H9 (cell line): ENCODE measurements around the gene RRP15. TPM values are rescaled to one million over a fixed set of nuclear protein-coding genes. Genes with fewer than 3 reads are reported as not detected.

ENCODE experiments used
- DNase-seq: peaks from one replicate; pipeline ENCODE4 v3.0.0-alpha.2; 2017
- H2AFZ ChIP-seq: one replicate; pipeline ENCODE4 v1.6.1; 2013; ENCODE audit warnings: mild to moderate bottlenecking, low read length, control low read depth, moderate library complexity
- H2AK5ac ChIP-seq: 2 replicates; pipeline ENCODE4 v1.6.1; 2013; ENCODE audit warnings: low read length, control low read depth, mixed read lengths; ENCODE audit not compliant: insufficient read length
- H2BK120ac ChIP-seq: one replicate; pipeline ENCODE4 v1.6.1; 2013; ENCODE audit warnings: low read depth, mild to moderate bottlenecking, low read length, control low read depth, inconsistent platforms; ENCODE audit not compliant: poor library complexity, severe bottlenecking
- H2BK12ac ChIP-seq: 2 replicates; pipeline ENCODE4 v1.6.1; 2013; ENCODE audit warnings: low read length, control low read depth, mixed read lengths, low read depth; ENCODE audit not compliant: insufficient read length
- H2BK15ac ChIP-seq: 2 replicates; pipeline ENCODE4 v1.6.1; 2013; ENCODE audit warnings: low read depth, low read length, control low read depth
- H2BK20ac ChIP-seq: one replicate; pipeline ENCODE4 v1.6.1; 2013; ENCODE audit warnings: low read depth, mild to moderate bottlenecking, low read length, control low read depth, inconsistent platforms; ENCODE audit not compliant: poor library complexity, severe bottlenecking
- H2BK5ac ChIP-seq: 2 replicates; pipeline ENCODE4 v1.6.1; 2013; ENCODE audit warnings: low read length, control low read depth, mixed read lengths; ENCODE audit not compliant: insufficient read length
- H3K14ac ChIP-seq: 2 replicates; pipeline ENCODE4 v1.6.1; 2013; ENCODE audit warnings: low read length, control low read depth; ENCODE audit not compliant: insufficient read depth
- H3K18ac ChIP-seq: 2 replicates; pipeline ENCODE4 v1.6.1; 2013; ENCODE audit warnings: low read depth, mild to moderate bottlenecking, mixed read lengths, low read length, control low read depth; ENCODE audit not compliant: insufficient read length
- H3K23ac ChIP-seq: 2 replicates; pipeline ENCODE4 v1.6.1; 2013; ENCODE audit warnings: low read length, control low read depth, mixed read lengths, low read depth; ENCODE audit not compliant: insufficient read length
- H3K23me2 ChIP-seq: 2 replicates; pipeline ENCODE4 v1.6.1; 2013; ENCODE audit warnings: low read depth, mild to moderate bottlenecking, mixed read lengths, low read length, control low read depth; ENCODE audit not compliant: insufficient read length, poor library complexity, severe bottlenecking
- H3K27ac ChIP-seq: 2 replicates; pipeline ENCODE4 v1.5.1; 2013; ENCODE audit warnings: low read length, control low read depth, mixed read lengths, low read depth; ENCODE audit not compliant: insufficient read length
- H3K27me3 ChIP-seq: 2 replicates; pipeline ENCODE4 v1.6.1; 2013; ENCODE audit warnings: low read length, control low read depth, inconsistent platforms; ENCODE audit not compliant: insufficient read depth
- H3K4ac ChIP-seq: 2 replicates; pipeline ENCODE4 v1.6.1; 2013; ENCODE audit warnings: low read depth, mild to moderate bottlenecking, control low read depth, inconsistent platforms, low read length, moderate library complexity
- H3K4me1 ChIP-seq: 2 replicates; pipeline ENCODE4 v1.6.1; 2013; ENCODE audit warnings: low read length, control low read depth, inconsistent platforms; ENCODE audit not compliant: insufficient read depth
- H3K4me2 ChIP-seq: 2 replicates; pipeline ENCODE4 v1.6.1; 2013; ENCODE audit warnings: low read length, control low read depth, mixed read lengths; ENCODE audit not compliant: insufficient read length, insufficient read depth
- H3K56ac ChIP-seq: 2 replicates; pipeline ENCODE4 v1.6.1; 2013; ENCODE audit warnings: low read depth, mild to moderate bottlenecking, mixed read lengths, low read length, control low read depth; ENCODE audit not compliant: insufficient read length
- H3K79me1 ChIP-seq: 2 replicates; pipeline ENCODE4 v1.6.1; 2013; ENCODE audit warnings: low read depth, mild to moderate bottlenecking, moderate library complexity, low read length, control low read depth, inconsistent platforms; ENCODE audit not compliant: insufficient read depth, poor library complexity, severe bottlenecking
- H3K79me2 ChIP-seq: 2 replicates; pipeline ENCODE4 v1.6.1; 2013; ENCODE audit warnings: low read length, control low read depth, inconsistent platforms; ENCODE audit not compliant: insufficient read depth
- H3K9ac ChIP-seq: 2 replicates; pipeline ENCODE4 v1.6.1; 2013; ENCODE audit warnings: low read length, control low read depth, mixed read lengths; ENCODE audit not compliant: insufficient read length; ENCODE audit errors: extremely low read depth
- H3K9me3 ChIP-seq: one replicate; pipeline ENCODE4 v1.6.1; 2013; ENCODE audit warnings: low read depth, low read length, inconsistent platforms; ENCODE audit not compliant: control insufficient read depth
- H3T11ph ChIP-seq: one replicate; pipeline ENCODE4 v1.6.1; 2013; ENCODE audit warnings: mild to moderate bottlenecking, low read length, control low read depth, inconsistent platforms
- H4K20me1 ChIP-seq: one replicate; pipeline ENCODE4 v1.6.1; 2013; ENCODE audit not compliant: control insufficient read depth, insufficient read length, insufficient read depth
- H4K5ac ChIP-seq: 2 replicates; pipeline ENCODE4 v1.6.1; 2013; ENCODE audit warnings: low read depth, mild to moderate bottlenecking, mixed read lengths, low read length, control low read depth; ENCODE audit not compliant: insufficient read length
- H4K8ac ChIP-seq: replicated peaks from 2 replicates; pipeline ENCODE4 v1.6.1; 2013; ENCODE audit warnings: low read length, control low read depth, mixed read lengths, low read depth; ENCODE audit not compliant: insufficient read length
- H4K91ac ChIP-seq: 2 replicates; pipeline ENCODE4 v1.6.1; 2013; ENCODE audit warnings: low read depth, mild to moderate bottlenecking, moderate library complexity, mixed read lengths, low read length, control low read depth; ENCODE audit not compliant: insufficient read length
- H3K27ac Mint-ChIP-seq, 3 experiments: 2 replicates in 2 of 3; 3 replicates in 1 of 3; pipeline ENCODE4 v1.8.0; 2020 to 2021; ENCODE audit warnings: mixed read lengths in 3 of 3, mild to moderate bottlenecking in 1 of 3, moderate library complexity in 1 of 3
- H3K27me3 Mint-ChIP-seq: 2 replicates; pipeline ENCODE4 v1.8.0; 2021; ENCODE audit warnings: low read depth, mild to moderate bottlenecking, moderate library complexity, mixed read lengths
- H3K36me3 Mint-ChIP-seq, 3 experiments: 2 replicates in 2 of 3; 3 replicates in 1 of 3; pipeline ENCODE4 v1.8.0; 2020 to 2021; ENCODE audit warnings: low read depth in 3 of 3, mixed read lengths in 3 of 3; ENCODE audit not compliant: insufficient read depth in 1 of 3
- H3K4me1 Mint-ChIP-seq, 2 experiments: 2 replicates each; pipeline ENCODE4 v1.8.0; 2020; ENCODE audit warnings: mixed read lengths in 2 of 2
- H3K4me3 Mint-ChIP-seq, 2 experiments: 2 replicates in 1 of 2; 3 replicates in 1 of 2; pipeline ENCODE4 v1.8.0; 2020 to 2021; ENCODE audit warnings: mild to moderate bottlenecking in 2 of 2, mixed read lengths in 2 of 2, moderate library complexity in 1 of 2
- H3K9me3 Mint-ChIP-seq, 2 experiments: 2 replicates in 1 of 2; 3 replicates in 1 of 2; pipeline ENCODE4 v1.8.0; 2020; ENCODE audit warnings: mild to moderate bottlenecking in 2 of 2, mixed read lengths in 2 of 2, moderate library complexity in 1 of 2
- CTCF ChIP-seq: fragments of 200-600 bp; sonication (generic); conservative IDR thresholded peaks from 3 replicates; pipeline ENCODE4 v1.8.0; 2021; ENCODE audit warnings: antibody characterized with exemption, mild to moderate bottlenecking
- WGBS: extraction: QIAGEN DNeasy Blood & Tissue Kit; methylation state at CpG from one replicate; pipeline ENCODE4 v1.1.7; 2013; ENCODE audit warnings: missing lambda C conversion rate, low lambda C conversion rate, mixed read lengths; ENCODE audit not compliant: insufficient read length; ENCODE audit errors: extremely low coverage; 5-methylcytosine and 5-hydroxymethylcytosine counted together
- total RNA-seq: library from RNA; stranded (reverse); gene quantifications from 2 replicates; pipeline ENCODE4 v1.2.1, GENCODE V29; 2021

RRP15 gene
- total RNA-seq, 1 experiment from 2014 or later, result 48.7 TPM

DNA sequence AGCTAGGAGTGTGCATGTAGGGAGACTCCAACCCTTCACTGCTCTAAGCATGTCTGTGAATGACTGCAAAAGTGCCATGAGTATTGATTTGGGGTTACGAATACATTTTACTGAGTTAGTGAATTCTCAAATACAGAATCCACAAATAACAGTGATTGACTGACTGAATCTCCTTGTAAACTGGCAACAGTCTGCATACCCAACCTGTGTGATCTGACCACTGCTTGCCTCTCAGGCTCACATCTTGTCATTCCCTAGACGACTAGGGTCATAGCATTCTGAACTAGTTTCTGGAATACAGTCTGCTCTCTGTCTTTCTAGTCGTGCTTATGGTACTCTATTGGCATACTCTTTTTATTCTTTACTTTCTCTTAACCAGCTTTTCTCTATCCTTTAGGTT, 7.4 kb downstream of the RRP15 start:
- no peak for TF ChIP-seq CTCF
- Histone ChIP-seq H2BK20ac (no peak overlapping the region), H2AK5ac (no peak overlapping the region), H3K23ac (no peak overlapping the region), H3K27ac (no peak overlapping the region), H3T11ph (no peak overlapping the region), H3K56ac (no peak overlapping the region), H4K5ac (no peak overlapping the region), H2BK5ac (no peak overlapping the region), H2BK120ac (no peak overlapping the region), H3K4ac (no peak overlapping the region), H3K4me1 (no peaks in the 10 kb centered on the region; the same call in 1 of the 2 replicates), H2BK15ac (no peak overlapping the region), H4K91ac (no peak overlapping the region), H2BK12ac (no peak overlapping the region), H3K14ac (no peak overlapping the region), H4K20me1 (no peaks in the 10 kb centered on the region), H4K8ac (no peak overlapping the region), H3K27me3 (no peaks in the 10 kb centered on the region), H3K18ac (no peak overlapping the region), H3K9me3 (no peaks in the 10 kb centered on the region), H3K79me1 (no peaks in the 10 kb centered on the region), H3K4me2 (no peak overlapping the region), H3K9ac (no peak overlapping the region), H3K23me2 (no peaks in the 10 kb centered on the region), H3K79me2 (peaks cover 12% of the 10 kb centered on the region; the same call in 1 of the 2 replicates), H2AFZ (no peak overlapping the region)
- no peak overlapping the region for H3K4me3 Mint-ChIP-seq
- DNase-seq, result no peak
- H3K27ac Mint-ChIP-seq, result peak overlapping the region in 1 of 3 experiments; percentile 58; a peak in 3 of 7 replicates
- H3K36me3 Mint-ChIP-seq, result peaks cover 10 to 12% (median 10%) of the 10 kb centered on the region in 3 experiments; a peak in 5 of 7 replicates
- H3K9me3 Mint-ChIP-seq, result no peaks in the 10 kb centered on the region
- no peaks in the 10 kb centered on the region for H3K27me3 Mint-ChIP-seq
- peaks cover 34% of the 10 kb centered on the region in 2 experiments for H3K4me1 Mint-ChIP-seq
- no CpG with 5 or more reads among the region's 3 CpGs for WGBS
